Uterus (tissue), 4 donors: ENCODE results near the gene RNF113B. TPM values are rescaled to one million over a fixed set of nuclear protein-coding genes. Genes with fewer than 3 reads are reported as not detected.
A peak's percentile ranks its signal among the peaks of the same experiment; 100 is the strongest.

Experiments
- DNase-seq, 2 donors: peaks; one replicate each; pipeline ENCODE4 v3.0.0-alpha.2; 2019 to 2020
- H3K27ac ChIP-seq, 2 donors: fragments of 200-600 bp; sonication (generic); 1 replicate in 1 of 2; 2 replicates in 1 of 2; pipeline ENCODE4 v1.5.1; 2016 to 2018
- H3K27me3 ChIP-seq, 2 donors: fragments of 200-600 bp; sonication (generic); one replicate each; pipeline ENCODE4 v1.5.1; 2018 to 2019; ENCODE audit warnings: control low read depth in 1 of 2
- H3K36me3 ChIP-seq, 2 donors: fragments of 200-600 bp; sonication (generic); one replicate each; pipeline ENCODE4 v1.5.1; 2019; ENCODE audit warnings: control low read depth in 1 of 2
- H3K4me1 ChIP-seq, 2 donors: fragments of 200-600 bp; sonication (generic); one replicate each; pipeline ENCODE4 v1.5.1; 2018 to 2019; ENCODE audit warnings: control low read depth in 1 of 2
- H3K4me3 ChIP-seq, 2 donors: fragments of 200-600 bp; sonication (generic); 1 replicate in 1 of 2; 2 replicates in 1 of 2; pipeline ENCODE4 v1.5.1; 2018 to 2019; ENCODE audit warnings: mild to moderate bottlenecking in 1 of 2
- H3K9me3 ChIP-seq, 2 donors: fragments of 200-600 bp; sonication (generic); one replicate each; pipeline ENCODE4 v1.5.1; 2019; ENCODE audit warnings: control low read depth in 1 of 2
- POLR2A ChIP-seq, 2 donors: fragments of 450-650 bp; IDR thresholded peaks; one replicate each; pipeline ENCODE4 v1.6.1; 2016; ENCODE audit warnings: antibody characterized with exemption in 2 of 2, mild to moderate bottlenecking in 1 of 2, moderate library complexity in 1 of 2
- intact Hi-C: fragments of 100-400 bp; cut with DNase I; formaldehyde crosslinking; loops from one replicate; pipeline ENCODE4 v1.15.1; 2023; ENCODE audit warnings: low total_unique reads
- total RNA-seq, 4 donors: library from RNA; depleted of rRNA in 3 of 4; stranded (reverse); fragments of >200 nt in 3 of 4; gene quantifications; one replicate each; pipeline versions ENCODE4 v1.1.0 to v1.2.4, GENCODE V29; 2014 to 2023
- TF ChIP-seq, protein P1 (sequence below), 4 experiments: fragments of 200-600 bp in 2 of 4; fragments of 450-650 bp in 2 of 4; sonication (generic) in 2 of 4; IDR thresholded peaks; one replicate each; pipeline ENCODE4 v1.5.1; 2016 to 2019; ENCODE audit warnings: antibody characterized with exemption in 4 of 4, mild to moderate bottlenecking in 2 of 4, moderate library complexity in 1 of 4
- donor health status: DM: yes; HTN: yes; CAD: no.

The RNF113B gene
- not detected for total RNA-seq

DNA sequence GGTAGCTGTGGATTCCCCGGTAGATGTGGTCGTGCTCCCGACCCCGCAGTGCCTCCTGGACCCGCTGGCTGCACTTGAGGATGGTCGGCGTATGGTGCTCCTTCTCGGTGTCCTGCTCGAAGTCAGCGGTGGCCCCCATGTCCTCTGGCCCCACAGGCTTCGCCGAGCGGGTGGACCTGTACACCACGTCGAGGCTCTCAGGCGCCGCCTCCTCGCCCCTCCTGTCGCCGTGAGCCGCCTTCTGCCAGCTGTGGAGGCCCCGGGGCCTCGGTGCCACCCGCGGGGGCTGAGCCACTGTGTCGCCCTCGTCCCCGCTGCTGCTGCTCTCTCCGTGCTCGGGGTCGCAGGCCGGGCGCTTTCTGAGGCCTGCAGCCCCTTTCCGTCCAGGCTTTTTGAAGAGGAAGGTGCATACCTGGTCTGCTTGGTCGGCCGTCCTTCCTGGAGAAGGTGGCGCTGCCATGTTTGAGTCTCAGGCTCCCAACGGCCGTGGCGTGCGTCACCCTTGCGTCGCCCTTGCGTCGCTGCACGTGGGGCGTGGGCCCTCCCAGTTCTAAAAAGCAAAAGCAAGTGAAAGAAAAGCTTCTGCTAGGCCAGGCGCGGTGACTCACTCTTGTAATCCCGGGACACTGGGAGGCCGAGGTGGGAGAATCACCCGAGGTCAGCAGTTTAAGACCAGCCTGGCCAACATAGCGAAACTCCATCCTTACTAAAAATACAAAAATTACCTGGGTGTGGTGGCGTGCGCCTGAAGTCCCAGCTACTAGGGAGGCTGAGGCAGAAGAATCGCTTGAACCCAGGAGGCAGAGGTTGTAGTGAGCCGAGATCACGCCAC, at the start of gene RNF113B:
Gene RNF113B (minus strand): TSS at position 493 of the 832 bp plus-strand sequence. CDS start 33 bp downstream, at position 460.
- intact Hi-C loops = no loop called here
- no peak for DNase-seq
- H3K27ac ChIP-seq = no peak within 1 kb of the TSS
- TF ChIP-seq, protein P1, sequence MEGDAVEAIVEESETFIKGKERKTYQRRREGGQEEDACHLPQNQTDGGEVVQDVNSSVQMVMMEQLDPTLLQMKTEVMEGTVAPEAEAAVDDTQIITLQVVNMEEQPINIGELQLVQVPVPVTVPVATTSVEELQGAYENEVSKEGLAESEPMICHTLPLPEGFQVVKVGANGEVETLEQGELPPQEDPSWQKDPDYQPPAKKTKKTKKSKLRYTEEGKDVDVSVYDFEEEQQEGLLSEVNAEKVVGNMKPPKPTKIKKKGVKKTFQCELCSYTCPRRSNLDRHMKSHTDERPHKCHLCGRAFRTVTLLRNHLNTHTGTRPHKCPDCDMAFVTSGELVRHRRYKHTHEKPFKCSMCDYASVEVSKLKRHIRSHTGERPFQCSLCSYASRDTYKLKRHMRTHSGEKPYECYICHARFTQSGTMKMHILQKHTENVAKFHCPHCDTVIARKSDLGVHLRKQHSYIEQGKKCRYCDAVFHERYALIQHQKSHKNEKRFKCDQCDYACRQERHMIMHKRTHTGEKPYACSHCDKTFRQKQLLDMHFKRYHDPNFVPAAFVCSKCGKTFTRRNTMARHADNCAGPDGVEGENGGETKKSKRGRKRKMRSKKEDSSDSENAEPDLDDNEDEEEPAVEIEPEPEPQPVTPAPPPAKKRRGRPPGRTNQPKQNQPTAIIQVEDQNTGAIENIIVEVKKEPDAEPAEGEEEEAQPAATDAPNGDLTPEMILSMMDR (IDR thresholded peaks at IDR 0.05) = no peak
- no peak for TF ChIP-seq POLR2A (IDR thresholded peaks at IDR 0.05)
- no peaks in the 10 kb centered on the region for H3K36me3 ChIP-seq
- H3K27me3 ChIP-seq = no peaks in the 10 kb centered on the region
- H3K4me1 ChIP-seq = peaks cover 15 to 24% of the 10 kb centered on the region in 2 donors
- no peaks in the 10 kb centered on the region for H3K9me3 ChIP-seq
- H3K4me3 ChIP-seq = no peak within 1 kb of the TSS

DNA sequence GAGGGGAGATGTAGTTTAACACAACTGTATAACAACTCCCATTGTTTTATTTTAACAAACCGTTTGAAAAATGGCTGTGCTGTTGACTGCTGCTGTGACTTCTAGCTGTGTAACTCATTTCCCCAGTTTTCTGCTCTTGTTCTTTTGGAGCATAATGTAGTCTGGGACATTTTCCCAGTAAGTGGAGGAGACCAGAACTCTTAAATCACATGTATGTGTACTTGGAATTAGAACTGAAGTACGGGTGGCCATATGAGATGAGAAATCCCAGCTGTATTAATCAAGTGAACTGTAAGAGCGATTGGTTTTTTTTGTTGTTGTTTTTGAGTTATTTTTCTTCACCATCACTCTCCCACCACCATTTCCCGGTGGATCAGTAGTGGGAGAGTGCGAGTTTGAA, 49.4 kb upstream of the RNF113B start:
- no peaks in the 10 kb centered on the region for H3K36me3 ChIP-seq
- TF ChIP-seq, protein P1 (IDR thresholded peaks at IDR 0.05) = no peak
- no peak for TF ChIP-seq POLR2A (IDR thresholded peaks at IDR 0.05)
- no peak overlapping the region for H3K4me3 ChIP-seq
- H3K27ac ChIP-seq = peak overlapping the region; percentile 30 to 69
- H3K4me1 ChIP-seq = no peaks in the 10 kb centered on the region
- H3K9me3 ChIP-seq = no peaks in the 10 kb centered on the region
- H3K27me3 ChIP-seq = no peaks in the 10 kb centered on the region
- no peak for DNase-seq
- intact Hi-C loops = no loop called here

DNA sequence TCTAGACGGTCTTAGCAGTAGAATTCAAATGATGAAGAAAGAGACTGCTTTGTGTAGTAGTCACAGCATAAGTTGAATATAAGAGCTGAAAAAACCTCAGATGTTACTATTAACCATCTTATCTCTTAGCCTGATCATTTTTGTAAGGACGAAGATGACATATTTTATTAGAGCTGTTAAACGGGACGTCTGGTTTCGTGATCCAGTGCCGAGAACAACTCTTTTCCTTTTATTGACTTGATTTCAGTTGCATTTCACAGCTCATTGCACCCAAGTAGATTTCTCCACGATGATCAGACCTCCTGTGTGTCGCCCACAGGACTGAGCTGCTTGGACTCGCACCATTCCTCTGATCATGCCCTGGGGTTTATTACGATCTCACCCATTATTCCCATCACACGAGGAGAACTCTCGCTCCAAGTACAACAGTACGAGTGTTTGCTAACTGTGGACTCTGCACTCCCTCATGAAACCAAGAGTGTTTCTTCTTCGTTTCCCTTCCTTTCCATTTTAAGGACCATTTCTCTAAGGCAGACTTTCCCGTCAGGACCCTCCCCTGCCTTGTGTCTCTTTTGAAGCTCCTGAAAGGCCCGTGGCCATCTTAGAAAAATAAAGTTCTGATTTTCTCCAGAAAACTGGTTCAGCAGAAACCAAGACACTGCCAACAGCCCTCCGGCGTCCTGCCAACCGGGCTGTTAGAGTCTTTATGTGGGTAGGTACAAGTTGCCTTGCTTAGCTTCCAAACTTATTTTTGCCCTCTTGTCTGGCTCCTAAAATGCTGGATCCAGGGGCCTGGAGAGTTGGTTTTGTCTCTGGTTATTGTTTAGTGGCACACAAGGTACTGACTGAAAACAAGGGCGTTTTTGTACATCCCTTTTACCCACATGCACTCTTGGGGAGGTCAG, 48.2 kb upstream of the RNF113B start:
- H3K27me3 ChIP-seq = no peaks in the 10 kb centered on the region
- peak overlapping the region; percentile 30 to 69 for H3K27ac ChIP-seq
- no peaks in the 10 kb centered on the region for H3K9me3 ChIP-seq
- TF ChIP-seq, protein P1 (IDR thresholded peaks at IDR 0.05) = no peak
- TF ChIP-seq POLR2A (IDR thresholded peaks at IDR 0.05) = no peak
- intact Hi-C loops = no loop called here
- no peaks in the 10 kb centered on the region for H3K4me1 ChIP-seq
- no peak overlapping the region for H3K4me3 ChIP-seq
- DNase-seq = no peak
- H3K36me3 ChIP-seq = no peaks in the 10 kb centered on the region

DNA sequence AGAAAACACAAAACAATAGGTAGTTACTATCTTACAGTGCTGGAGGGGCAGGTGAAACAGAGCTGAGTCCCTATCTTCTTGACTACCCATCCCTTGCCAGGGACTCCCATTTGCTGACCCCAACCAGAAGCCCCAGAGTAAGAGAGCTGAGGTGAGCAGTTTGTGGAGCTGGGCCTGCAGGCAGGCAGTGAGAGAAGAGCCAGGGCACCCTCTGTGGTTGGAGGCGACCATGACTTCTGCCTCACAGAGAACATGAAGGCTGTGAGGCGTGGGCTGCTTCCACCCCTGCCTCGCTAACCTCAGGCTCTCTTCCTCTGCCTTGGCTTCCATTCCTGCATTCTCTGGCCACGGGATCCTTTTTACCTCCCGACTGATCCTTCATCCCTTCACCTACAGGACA, 47.5 kb upstream of the RNF113B start:
- intact Hi-C loops = no loop called here
- TF ChIP-seq POLR2A (IDR thresholded peaks at IDR 0.05) = no peak
- TF ChIP-seq, protein P1 (IDR thresholded peaks at IDR 0.05) = no peak
- H3K9me3 ChIP-seq = no peaks in the 10 kb centered on the region
- no peak overlapping the region for H3K4me3 ChIP-seq
- H3K27ac ChIP-seq = peak overlapping the region; percentile 30 to 69
- H3K4me1 ChIP-seq = no peaks in the 10 kb centered on the region
- no peaks in the 10 kb centered on the region for H3K36me3 ChIP-seq
- no peaks in the 10 kb centered on the region for H3K27me3 ChIP-seq
- no peak for DNase-seq

DNA sequence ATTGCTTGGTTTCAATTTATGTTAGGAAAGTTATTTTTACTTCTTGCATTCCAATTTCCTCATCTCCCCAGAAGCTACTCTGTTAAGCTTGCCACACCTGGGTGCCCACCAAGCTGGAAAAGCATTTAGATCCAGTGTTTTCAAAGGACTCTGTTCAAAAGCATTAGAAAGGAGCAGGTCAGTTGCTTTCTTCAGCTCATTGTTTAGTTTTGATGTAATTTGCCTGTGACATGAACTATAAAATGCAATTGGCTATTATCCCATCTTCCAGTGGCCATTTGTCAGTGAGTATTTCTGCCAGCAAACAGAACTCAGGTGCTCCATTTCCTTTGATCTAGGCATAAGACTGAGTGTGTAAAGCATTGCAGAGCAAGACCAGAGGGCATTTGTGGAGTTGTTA, 46.7 kb upstream of the RNF113B start:
- no peak overlapping the region for H3K4me3 ChIP-seq
- H3K27ac ChIP-seq = no peak overlapping the region
- TF ChIP-seq, protein P1 (IDR thresholded peaks at IDR 0.05) = no peak
- no peak for TF ChIP-seq POLR2A (IDR thresholded peaks at IDR 0.05)
- no peak for DNase-seq
- H3K4me1 ChIP-seq = no peaks in the 10 kb centered on the region
- no peaks in the 10 kb centered on the region for H3K36me3 ChIP-seq
- no peaks in the 10 kb centered on the region for H3K9me3 ChIP-seq
- intact Hi-C loops = no loop called here
- no peaks in the 10 kb centered on the region for H3K27me3 ChIP-seq
